ENCODE data around the gene NPFFR2. TPM values are rescaled to one million over a fixed set of nuclear protein-coding genes. Genes with fewer than 3 reads are reported as not detected.

NPFFR2 gene
- total RNA-seq, 4 donors from 2014 or later, result 0.33 TPM; not detected in 3

DNA sequence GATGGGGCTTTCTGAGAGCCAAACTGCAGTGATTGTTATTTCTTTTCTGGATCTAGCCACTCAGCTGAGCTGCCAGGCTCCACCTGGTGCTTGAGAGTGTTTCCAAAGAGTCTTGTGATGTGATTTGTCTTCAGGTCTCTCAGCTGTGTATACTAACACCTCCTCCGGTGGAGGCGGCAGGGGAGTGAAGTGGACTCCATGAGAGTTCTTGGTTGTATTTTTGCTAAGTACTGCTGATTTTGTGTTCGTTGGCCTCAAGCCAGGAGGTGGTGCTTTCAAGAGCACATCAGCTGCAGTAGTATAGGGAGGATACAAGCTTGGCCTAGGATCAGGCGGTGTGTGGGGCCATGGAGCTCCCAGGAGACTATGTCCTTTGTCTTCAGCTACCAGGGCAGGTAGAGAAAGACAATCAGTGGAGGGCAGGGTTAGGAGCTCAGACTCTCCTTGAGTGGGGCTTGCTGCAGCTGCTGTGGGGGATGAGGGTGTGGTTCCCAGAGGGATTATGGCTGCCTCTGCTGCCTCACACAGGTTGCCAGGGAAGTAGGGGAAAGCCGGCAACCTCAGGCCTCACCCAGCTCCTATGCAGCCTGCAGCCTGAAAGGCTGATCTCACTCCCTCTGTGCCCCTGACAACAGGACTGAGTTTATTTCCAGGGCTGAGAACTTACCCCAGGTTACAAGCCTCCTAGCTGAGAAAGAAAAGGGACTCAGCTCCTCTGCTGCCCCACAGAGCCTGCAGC is 62.4 kb downstream of the NPFFR2 start:
- TF ChIP-seq CTCF (IDR thresholded peaks at IDR 0.05), result no peak
- no peak for TF ChIP-seq POLR2A (IDR thresholded peaks at IDR 0.05)
- WGBS, 2 donors, result 29 to 40% methylated on average over 5 of the region's 5 CpGs
- Histone ChIP-seq H3K27ac (peak overlapping the region; percentile 34 to 74 (median 58)), H3K36me3 (no peaks in the 10 kb centered on the region), H3K4me3 (replicated peaks in 1 of 3) (no peak overlapping the region), H3K4me1 (peaks cover 3 to 7% of the 10 kb centered on the region in 2 donors), H3K27me3 (no peaks in the 10 kb centered on the region), H3K9me3 (no peaks in the 10 kb centered on the region)
- peak; percentile 96 to 97 for DNase-seq
- intact Hi-C loops (cut with DNase I), result no loop called here

GRCh38 chr4:72107456-72107855 is 75.7 kb downstream of the NPFFR2 start:
- intact Hi-C loops (cut with DNase I), result no loop called here
- no peaks in the 10 kb centered on the region for H3K9me3 ChIP-seq
- H3K27ac ChIP-seq, result no peak overlapping the region
- H3K27me3 ChIP-seq, result no peaks in the 10 kb centered on the region
- no peaks in the 10 kb centered on the region for H3K4me1 ChIP-seq
- no peak overlapping the region for H3K4me3 ChIP-seq (replicated peaks in 1 of 3)
- no peak for DNase-seq
- TF ChIP-seq POLR2A (IDR thresholded peaks at IDR 0.05) (no peak), CTCF (IDR thresholded peaks at IDR 0.05) (no peak)
- no peaks in the 10 kb centered on the region for H3K36me3 ChIP-seq

DNA sequence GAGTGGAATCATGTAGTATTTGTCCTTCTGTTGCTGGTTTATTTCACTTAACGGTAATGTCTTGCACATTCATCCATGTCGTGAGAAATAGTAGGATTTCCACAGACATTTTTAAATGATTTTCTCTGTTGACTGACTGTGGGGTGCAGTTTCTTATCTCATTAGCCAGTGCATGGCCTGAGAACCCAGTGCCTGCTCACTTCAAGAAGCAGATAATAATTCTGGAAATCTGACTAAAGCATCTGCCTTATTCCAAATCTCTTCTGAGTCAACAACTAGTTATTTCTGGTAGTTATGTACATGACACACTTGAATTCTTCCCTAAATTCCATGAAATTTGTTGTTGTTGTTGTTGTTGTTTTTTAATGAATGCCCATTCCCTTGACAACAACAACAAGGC is 77.6 kb downstream of the NPFFR2 start:
- H3K27ac ChIP-seq, result no peak overlapping the region
- no peaks in the 10 kb centered on the region for H3K27me3 ChIP-seq
- TF ChIP-seq POLR2A (IDR thresholded peaks at IDR 0.05), result no peak
- TF ChIP-seq CTCF (IDR thresholded peaks at IDR 0.05), result no peak
- WGBS, 2 donors, result 88 to 93% methylated on average over 2 of the region's 2 CpGs
- no peak overlapping the region for H3K4me3 ChIP-seq (replicated peaks in 1 of 3)
- H3K4me1 ChIP-seq, result no peaks in the 10 kb centered on the region
- no peaks in the 10 kb centered on the region for H3K36me3 ChIP-seq
- intact Hi-C loops (cut with DNase I), result no loop called here
- DNase-seq, result no peak
- no peaks in the 10 kb centered on the region for H3K9me3 ChIP-seq

GRCh38 chr4:72109959-72110497 is 78.2 kb downstream of the NPFFR2 start:
- DNase-seq, result no peak
- no peaks in the 10 kb centered on the region for H3K27me3 ChIP-seq
- H3K36me3 ChIP-seq, result no peaks in the 10 kb centered on the region
- TF ChIP-seq CTCF (IDR thresholded peaks at IDR 0.05) (no peak), POLR2A (IDR thresholded peaks at IDR 0.05) (no peak)
- H3K4me1 ChIP-seq, result no peaks in the 10 kb centered on the region
- intact Hi-C loops (cut with DNase I), result no loop called here
- no peak overlapping the region for H3K27ac ChIP-seq
- 86 to 93% methylated on average over 2 of the region's 2 CpGs for WGBS, 2 donors
- H3K4me3 ChIP-seq (replicated peaks in 1 of 3), result no peak overlapping the region
- no peaks in the 10 kb centered on the region for H3K9me3 ChIP-seq

DNA sequence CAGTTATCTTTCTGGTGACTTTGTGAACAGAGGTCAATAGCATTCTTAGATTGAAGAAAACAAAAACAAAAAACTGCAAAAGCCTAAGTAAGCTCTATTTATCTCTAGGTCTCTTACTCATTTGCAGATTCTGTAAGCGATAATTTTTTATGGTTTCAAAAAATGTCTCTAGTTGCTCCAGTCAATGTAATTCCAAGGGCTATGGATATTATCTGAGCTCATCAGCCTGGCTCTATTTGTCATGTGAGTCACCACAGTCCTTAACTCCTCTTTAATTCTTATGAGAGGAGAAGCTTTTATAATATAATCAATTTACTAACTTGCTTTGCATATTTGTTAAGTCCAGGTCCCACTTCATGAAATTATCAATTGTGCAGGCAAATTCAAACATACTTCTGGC is 79.1 kb downstream of the NPFFR2 start:
- Histone ChIP-seq H3K27ac (no peak overlapping the region), H3K36me3 (no peaks in the 10 kb centered on the region), H3K27me3 (no peaks in the 10 kb centered on the region), H3K9me3 (no peaks in the 10 kb centered on the region), H3K4me1 (no peaks in the 10 kb centered on the region), H3K4me3 (replicated peaks in 1 of 3) (no peak overlapping the region)
- DNase-seq, result no peak
- intact Hi-C loops (cut with DNase I), result no loop called here
- TF ChIP-seq CTCF (IDR thresholded peaks at IDR 0.05), result no peak
- TF ChIP-seq POLR2A (IDR thresholded peaks at IDR 0.05), result no peak
- 94 to 95% methylated on average over 1 of the region's 1 CpG for WGBS, 2 donors
